UCSD-AML1 (cell line): ENCODE data around the gene OR13C8.

Source experiments
- DNase-seq: peaks from one replicate; lab custom pipeline; 2025; ENCODE audit not compliant: unreplicated experiment; lab: John Stamatoyannopoulos, UW

The OR13C8 gene

GRCh38 chr9:104611213-104611612 is 42.2 kb downstream of the OR13C8 start:
- DNase-seq = no peak

- DNase-seq = no peak
These were observed 48.5 kb downstream of the OR13C8 start for GRCh38 chr9:104617418-104617817.

- no peak for DNase-seq
These were observed 49.1 kb downstream of the OR13C8 start, which contains the start of gene OR13C9 for GRCh38 chr9:104618104-104618503. Gene OR13C9 (minus strand): TSS chr9:104618204. CDS start chr9:104618204, 0 bp downstream.
